IMR-90 (cell line): Measurements from ENCODE around the gene TEAD4. TPM values are rescaled to one million over a fixed set of nuclear protein-coding genes. Genes with fewer than 3 reads are reported as not detected.

ENCODE experiments used
- ATAC-seq: fragments of 200-7000 bp; cut with Tn5 transposase; 2 replicates; pipeline ENCODE4 v1.9.1; 2020; ENCODE audit warnings: low read depth, mild to moderate bottlenecking, moderate library complexity
- BruUV-seq: library from RNA; stranded (reverse); fragments of 400-500 nt; replicated peaks from 2 replicates; lab custom pipeline; 2021; lab: Mats Ljungman, UMichigan
- CTCF ChIA-PET: fragments of 300-600 bp; formaldehyde crosslinking; extraction: SDS; loops from one replicate; lab custom pipeline; 2021; ENCODE audit warnings: antibody characterized with exemption; lab: Yijun Ruan, JAX
- POLR2A ChIA-PET: fragments of 300-600 bp; sonication (Branson Sonifier 250); formaldehyde crosslinking; loops from one replicate; lab custom pipeline; 2022; ENCODE audit warnings: antibody characterized with exemption; ENCODE audit not compliant: unreplicated experiment; lab: Charles Lee
- DNase-seq: peaks from one replicate; pipeline ENCODE4 v3.0.0; 2013
- H2AFZ ChIP-seq: replicated peaks from 2 replicates; pipeline ENCODE3; 2013; ENCODE audit warnings: low read length, mild to moderate bottlenecking; ENCODE audit not compliant: poor library complexity
- H2AK5ac ChIP-seq: 2 replicates; pipeline ENCODE4 v1.6.1; 2013; ENCODE audit warnings: low read depth, low read length, inconsistent platforms
- H2AK9ac ChIP-seq: replicated peaks from 2 replicates; pipeline ENCODE3; 2013; ENCODE audit warnings: mild to moderate bottlenecking, low read depth, low read length, moderate library complexity; ENCODE audit not compliant: poor library complexity
- H2BK120ac ChIP-seq: 2 replicates; pipeline ENCODE4 v1.6.1; 2013; ENCODE audit warnings: low read depth, low read length, inconsistent platforms
- H2BK15ac ChIP-seq: 3 replicates; pipeline ENCODE4 v1.6.1; 2013; ENCODE audit warnings: low read depth, low read length, inconsistent platforms
- H2BK20ac ChIP-seq: 2 replicates; pipeline ENCODE4 v1.6.1; 2013; ENCODE audit warnings: low read depth, mild to moderate bottlenecking, inconsistent platforms, low read length, moderate library complexity
- H2BK5ac ChIP-seq: 2 replicates; pipeline ENCODE4 v1.6.1; 2013; ENCODE audit warnings: mild to moderate bottlenecking, low read depth, low read length, inconsistent platforms; ENCODE audit not compliant: poor library complexity, severe bottlenecking
- H3K14ac ChIP-seq: replicated peaks from 2 replicates; pipeline ENCODE4 v1.6.1; 2013; ENCODE audit warnings: low read depth, low read length, inconsistent platforms
- H3K18ac ChIP-seq: 2 replicates; pipeline ENCODE4 v1.6.1; 2013; ENCODE audit warnings: low read depth, low read length, control low read depth
- H3K23ac ChIP-seq: 2 replicates; pipeline ENCODE4 v1.6.1; 2013; ENCODE audit warnings: low read depth, low read length, inconsistent platforms
- H3K27ac ChIP-seq: 2 replicates; pipeline ENCODE4 v1.5.1; 2013; ENCODE audit warnings: mild to moderate bottlenecking, control low read depth, low read length; ENCODE audit not compliant: insufficient read depth
- H3K27me3 ChIP-seq: 2 replicates; pipeline ENCODE4 v1.6.1; 2013; ENCODE audit warnings: low read length; ENCODE audit not compliant: control insufficient read depth, insufficient read depth
- H3K36me3 ChIP-seq: 2 replicates; pipeline ENCODE4 v1.6.1; 2013; ENCODE audit warnings: low read length, mixed read lengths; ENCODE audit not compliant: control insufficient read depth, insufficient read depth
- H3K4ac ChIP-seq: 2 replicates; pipeline ENCODE4 v1.6.1; 2013; ENCODE audit warnings: low read depth, low read length, inconsistent platforms
- H3K4me1 ChIP-seq: 2 replicates; pipeline ENCODE4 v1.6.1; 2013; ENCODE audit warnings: low read length, mixed read lengths; ENCODE audit not compliant: control insufficient read depth, insufficient read depth
- H3K4me2 ChIP-seq: 2 replicates; pipeline ENCODE4 v1.6.1; 2013; ENCODE audit warnings: low read depth, mild to moderate bottlenecking, control low read depth, low read length, moderate library complexity
- H3K4me3 ChIP-seq: 2 replicates; pipeline ENCODE4 v1.5.1; 2013; ENCODE audit warnings: low read depth, mild to moderate bottlenecking, control low read depth, low read length, moderate library complexity; ENCODE audit not compliant: insufficient read depth
- H3K56ac ChIP-seq: 2 replicates; pipeline ENCODE4 v1.6.1; 2013; ENCODE audit warnings: low read length, inconsistent platforms; ENCODE audit not compliant: insufficient read depth; ENCODE audit errors: extremely low read depth
- H3K79me1 ChIP-seq, 2 experiments: 2 replicates each; pipeline ENCODE4 v1.6.1; 2013; ENCODE audit warnings: low read length in 2 of 2, inconsistent platforms in 1 of 2, low read depth in 1 of 2
- H3K9ac ChIP-seq: 2 replicates; pipeline ENCODE4 v1.6.1; 2013; ENCODE audit warnings: low read depth, low read length, control low read depth
- H3K9me1 ChIP-seq: 2 replicates; pipeline ENCODE4 v1.6.1; 2013; ENCODE audit warnings: low read length, inconsistent platforms; ENCODE audit not compliant: insufficient read depth
- H3K9me3 ChIP-seq: 2 replicates; pipeline ENCODE4 v1.6.1; 2013; ENCODE audit warnings: low read length; ENCODE audit not compliant: control insufficient read depth, insufficient read depth
- H4K20me1 ChIP-seq: 2 replicates; pipeline ENCODE4 v1.6.1; 2013; ENCODE audit warnings: low read length, inconsistent platforms; ENCODE audit not compliant: insufficient read depth
- H4K5ac ChIP-seq: 2 replicates; pipeline ENCODE4 v1.6.1; 2013; ENCODE audit warnings: mild to moderate bottlenecking, low read depth, low read length, control low read depth
- H4K8ac ChIP-seq, 2 experiments: 2 replicates each; pipeline ENCODE4 v1.6.1; 2013; ENCODE audit warnings: low read depth in 2 of 2, low read length in 2 of 2, control low read depth in 1 of 2, inconsistent platforms in 1 of 2
- H4K91ac ChIP-seq: 2 replicates; pipeline ENCODE4 v1.6.1; 2013; ENCODE audit warnings: low read depth, low read length, inconsistent platforms; ENCODE audit not compliant: insufficient read depth
- BHLHE40 ChIP-seq: fragments of 150-350 bp; IDR thresholded peaks from 2 replicates; pipeline ENCODE4 v1.6.1; 2016; ENCODE audit warnings: mild to moderate bottlenecking, low read depth, low read length
- CEBPB ChIP-seq: IDR thresholded peaks from 2 replicates; pipeline ENCODE4 v1.6.1; 2012; ENCODE audit warnings: low read depth, low read length, improper control_type of control experiment
- FOS ChIP-seq: fragments of 150-350 bp; IDR thresholded peaks from 2 replicates; pipeline ENCODE4 v1.6.1; 2016; ENCODE audit warnings: low read depth, low read length
- MAFK ChIP-seq: IDR thresholded peaks from 2 replicates; pipeline ENCODE4 v1.6.1; 2012; ENCODE audit warnings: low read depth, low read length, improper control_type of control experiment
- MAZ ChIP-seq: IDR thresholded peaks from 2 replicates; pipeline ENCODE4 v1.6.1; 2012; ENCODE audit warnings: low read depth, mild to moderate bottlenecking, low read length, improper control_type of control experiment, moderate library complexity, borderline replicate concordance
- NFE2L2 ChIP-seq: fragments of 150-350 bp; IDR thresholded peaks from 2 replicates; pipeline ENCODE4 v1.6.1; 2016; ENCODE audit warnings: low read depth, mild to moderate bottlenecking, low read length
- POLR2A ChIP-seq: IDR thresholded peaks from 2 replicates; pipeline ENCODE4 v1.6.1; 2012; ENCODE audit warnings: mild to moderate bottlenecking, low read depth, low read length
- RAD21 ChIP-seq: IDR thresholded peaks from 2 replicates; pipeline ENCODE4 v1.6.1; 2012; ENCODE audit warnings: low read length, improper control_type of control experiment
- RCOR1 ChIP-seq: IDR thresholded peaks from 2 replicates; pipeline ENCODE4 v1.6.1; 2012; ENCODE audit warnings: mild to moderate bottlenecking, low read length, improper control_type of control experiment; ENCODE audit not compliant: insufficient replicate concordance
- RFX5 ChIP-seq: IDR thresholded peaks from 2 replicates; pipeline ENCODE4 v1.8.0; 2012; ENCODE audit warnings: low read depth, mild to moderate bottlenecking, low read length, moderate library complexity
- SMC3 ChIP-seq: fragments of 150-350 bp; IDR thresholded peaks from 2 replicates; pipeline ENCODE4 v1.6.1; 2016; ENCODE audit warnings: low read depth, mild to moderate bottlenecking, antibody characterized with exemption, low read length, moderate library complexity
- WGBS, 2 experiments: methylation state at CpG; one replicate each; pipeline versions ENCODE4 v1.1.5 to v1.1.7; 2013; ENCODE audit warnings: missing lambda C conversion rate in 2 of 2; ENCODE audit not compliant: insufficient read length in 1 of 2; ENCODE audit errors: extremely low coverage in 2 of 2; 5-methylcytosine and 5-hydroxymethylcytosine counted together
- dilution Hi-C: fragments of 300-500 bp; cut with HindIII; formaldehyde crosslinking; loops from one replicate; pipeline ENCODE4 v1.14.3; 2018; ENCODE audit warnings: low sequenced_read_pairs; ENCODE audit not compliant: unreplicated experiment
- in situ Hi-C: fragments of 300-500 bp; cut with MboI; formaldehyde crosslinking; loops from 3 replicates; pipeline ENCODE4 v1.14.3; 2019; ENCODE audit warnings: low sequenced_read_pairs, inconsistent platforms, mixed read lengths
- intact Hi-C: fragments of 100-400 bp; cut with micrococcal nuclease; formaldehyde crosslinking; loops from 2 replicates; pipeline ENCODE4 v1.10.0; 2022
- polyA plus RNA-seq, 3 experiments: library from polyadenylated mRNA; depleted of rRNA; stranded (reverse); fragments of >200 nt; gene quantifications; 2 replicates each; pipeline ENCODE4 v1.2.3, GENCODE V29; 2012; ENCODE audit warnings: low replicate concordance in 1 of 3
- total RNA-seq: library from RNA; depleted of rRNA; stranded (reverse); fragments of >200 nt; gene quantifications from 2 replicates; pipeline ENCODE4 v1.2.3, GENCODE V29; 2012
- TF ChIP-seq, protein P1 (sequence below): fragments of 150-350 bp; IDR thresholded peaks from 2 replicates; pipeline ENCODE4 v1.6.1; 2017; ENCODE audit warnings: mild to moderate bottlenecking, antibody characterized with exemption, low read length, low read depth
- TF ChIP-seq, protein P2 (sequence below): fragments of 150-350 bp; IDR thresholded peaks from 2 replicates; pipeline ENCODE4 v1.6.1; 2016; ENCODE audit warnings: low read depth, mild to moderate bottlenecking, low read length, moderate library complexity, borderline replicate concordance

Gene TEAD4
- total and polyA plus RNA-seq, 2 of the 4 experiments (the other 2 are of a cell fraction): 8.8 to 24.9 TPM

GRCh38 chr12:3020850-3021435, 61.7 kb downstream of the TEAD4 start:
- no peak overlapping the region for H3K9ac ChIP-seq
- no peak overlapping the region for H4K91ac ChIP-seq
- no peaks in the 10 kb centered on the region for H3K9me3 ChIP-seq
- intact Hi-C loops (no loop called here), in situ Hi-C loops (no loop called here), dilution Hi-C loops (no loop called here)
- no peaks in the 10 kb centered on the region for H3K4me1 ChIP-seq
- H4K20me1 ChIP-seq: no peaks in the 10 kb centered on the region; the same call in 1 of the 2 replicates
- no peak overlapping the region for H2AK5ac ChIP-seq
- H2BK120ac ChIP-seq: no peak overlapping the region
- H3K18ac ChIP-seq: no peak overlapping the region
- H3K4me2 ChIP-seq: no peak overlapping the region
- POLR2A ChIA-PET: interaction anchor here (0.6 kb wide), 1 partner anchor 11 kb away, joined by 4 read pairs; no protein-coding TSS in a partner anchor
- no peak overlapping the region for H3K56ac ChIP-seq
- no peaks in the 10 kb centered on the region for H3K27me3 ChIP-seq
- H3K23ac ChIP-seq: no peak overlapping the region
- H3K79me1 ChIP-seq: no peaks in the 10 kb centered on the region; a peak in 1 of 4 replicates
- WGBS, 2 experiments: 94% methylated on average over 7 of the region's 13 CpGs; no CpG with 5 or more reads in 1 of the 2 experiments
- H4K5ac ChIP-seq: no peak overlapping the region
- H2BK20ac ChIP-seq: no peak overlapping the region
- ATAC-seq: no peak
- DNase-seq: no peak
- TF ChIP-seq, protein P1, sequence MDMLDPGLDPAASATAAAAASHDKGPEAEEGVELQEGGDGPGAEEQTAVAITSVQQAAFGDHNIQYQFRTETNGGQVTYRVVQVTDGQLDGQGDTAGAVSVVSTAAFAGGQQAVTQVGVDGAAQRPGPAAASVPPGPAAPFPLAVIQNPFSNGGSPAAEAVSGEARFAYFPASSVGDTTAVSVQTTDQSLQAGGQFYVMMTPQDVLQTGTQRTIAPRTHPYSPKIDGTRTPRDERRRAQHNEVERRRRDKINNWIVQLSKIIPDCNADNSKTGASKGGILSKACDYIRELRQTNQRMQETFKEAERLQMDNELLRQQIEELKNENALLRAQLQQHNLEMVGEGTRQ: no peak
- TF ChIP-seq NFE2L2 (no peak), RFX5 (no peak), SMC3 (no peak), MAFK (no peak), FOS (no peak), POLR2A (no peak), MAZ (no peak), RCOR1 (no peak), CEBPB (no peak), BHLHE40 (no peak), RAD21 (no peak)
- TF ChIP-seq, protein P2, sequence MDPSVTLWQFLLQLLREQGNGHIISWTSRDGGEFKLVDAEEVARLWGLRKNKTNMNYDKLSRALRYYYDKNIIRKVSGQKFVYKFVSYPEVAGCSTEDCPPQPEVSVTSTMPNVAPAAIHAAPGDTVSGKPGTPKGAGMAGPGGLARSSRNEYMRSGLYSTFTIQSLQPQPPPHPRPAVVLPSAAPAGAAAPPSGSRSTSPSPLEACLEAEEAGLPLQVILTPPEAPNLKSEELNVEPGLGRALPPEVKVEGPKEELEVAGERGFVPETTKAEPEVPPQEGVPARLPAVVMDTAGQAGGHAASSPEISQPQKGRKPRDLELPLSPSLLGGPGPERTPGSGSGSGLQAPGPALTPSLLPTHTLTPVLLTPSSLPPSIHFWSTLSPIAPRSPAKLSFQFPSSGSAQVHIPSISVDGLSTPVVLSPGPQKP: no peak
- no peak overlapping the region for H2AK9ac ChIP-seq
- no peak overlapping the region for H3K4ac ChIP-seq
- no peak overlapping the region for H3K14ac ChIP-seq
- H3K4me3 ChIP-seq: no peak overlapping the region
- H2BK5ac ChIP-seq: no peak overlapping the region
- H4K8ac ChIP-seq: no peak overlapping the region
- CTCF ChIA-PET: no interaction called here
- no peak overlapping the region for H2BK15ac ChIP-seq
- no peak overlapping the region for H3K27ac ChIP-seq
- H2AFZ ChIP-seq: no peak overlapping the region
- H3K36me3 ChIP-seq: peaks cover 17% of the 10 kb centered on the region
- no TSS peak for BruUV-seq
- no peaks in the 10 kb centered on the region for H3K9me1 ChIP-seq
